ENCODE measurements around the gene ZNF569. TPM values are rescaled to one million over a fixed set of nuclear protein-coding genes. Genes with fewer than 3 reads are reported as not detected.

ZNF569 gene
- 1.4 and 6.3 TPM in 2 replicates for total RNA-seq (2014; rRNA removed; shearing (Covaris generic); ENCODE audit: low replicate concordance)

DNA sequence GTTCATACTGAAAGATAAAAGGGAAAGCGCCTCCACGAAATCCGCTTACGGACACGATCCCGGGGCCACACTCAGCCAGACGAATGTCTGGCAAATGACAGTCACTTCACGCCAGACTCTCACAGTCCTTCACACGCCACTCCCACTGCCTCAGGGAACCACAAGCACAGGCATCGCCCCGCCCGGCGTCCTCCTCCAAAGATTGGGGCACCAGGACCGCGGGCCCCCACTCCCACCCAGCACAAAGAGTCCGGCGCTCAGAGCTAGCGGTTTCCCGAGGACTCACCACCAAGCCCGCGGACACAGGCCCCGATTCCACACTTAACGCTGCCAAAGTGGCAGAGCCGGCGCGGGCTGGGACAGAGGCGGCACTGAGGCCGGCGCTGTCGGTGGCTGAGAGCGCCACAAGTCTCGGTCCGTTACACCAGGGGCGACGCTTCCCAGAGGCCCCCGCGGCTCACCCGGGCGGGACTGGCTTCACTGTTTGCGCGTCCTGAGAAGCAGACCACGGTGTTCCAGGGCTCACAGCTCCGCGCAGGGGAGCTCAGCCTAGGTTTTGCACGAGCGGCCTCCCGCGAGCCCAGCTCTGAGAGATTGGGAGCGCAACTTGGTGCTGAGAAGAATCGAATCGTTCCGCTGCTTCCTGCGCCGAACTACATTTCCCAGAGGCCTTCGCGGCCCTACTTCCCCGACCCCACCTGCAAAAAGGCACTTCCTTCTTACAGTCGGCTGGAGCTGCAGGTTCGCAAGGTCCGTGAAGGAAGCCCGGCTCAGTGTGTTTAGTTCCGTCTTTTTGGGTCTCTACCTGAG, at the start of gene ZNF569:
Gene ZNF569, minus strand, starts transcription at position 647 of the 810 bp plus-strand sequence. CDS start 22,523 bp downstream, outside the sequence.
- DNase-seq (ENCODE audit: low read depth), result peak; percentile 95
- in situ Hi-C loops (cut with HindIII; ENCODE audit: low pct_unique_long_range_greater_than_20kb, low sequenced_read_pairs), result no loop called here

DNA sequence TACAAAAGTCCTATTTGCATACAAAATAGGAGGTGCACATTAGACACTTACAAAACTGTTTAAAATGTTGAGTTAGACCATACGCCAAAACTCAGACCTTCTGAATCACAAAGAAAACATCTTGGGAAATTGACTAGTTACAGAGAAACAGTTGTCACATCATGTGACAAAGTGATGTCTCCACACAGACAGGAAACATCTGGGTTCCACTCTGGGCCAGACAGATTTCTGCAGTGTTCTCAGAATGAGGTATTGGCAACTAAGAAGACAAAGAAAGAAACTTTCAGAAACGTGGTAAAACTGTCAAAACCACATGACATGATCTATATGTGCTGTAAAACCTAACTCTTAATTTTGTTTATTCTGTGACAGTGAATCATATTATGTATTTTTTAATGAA, 46.2 kb upstream of the ZNF569 start:
- in situ Hi-C loops (cut with HindIII; ENCODE audit: low pct_unique_long_range_greater_than_20kb, low sequenced_read_pairs), result no loop called here
- DNase-seq (ENCODE audit: low read depth), result no peak

DNA sequence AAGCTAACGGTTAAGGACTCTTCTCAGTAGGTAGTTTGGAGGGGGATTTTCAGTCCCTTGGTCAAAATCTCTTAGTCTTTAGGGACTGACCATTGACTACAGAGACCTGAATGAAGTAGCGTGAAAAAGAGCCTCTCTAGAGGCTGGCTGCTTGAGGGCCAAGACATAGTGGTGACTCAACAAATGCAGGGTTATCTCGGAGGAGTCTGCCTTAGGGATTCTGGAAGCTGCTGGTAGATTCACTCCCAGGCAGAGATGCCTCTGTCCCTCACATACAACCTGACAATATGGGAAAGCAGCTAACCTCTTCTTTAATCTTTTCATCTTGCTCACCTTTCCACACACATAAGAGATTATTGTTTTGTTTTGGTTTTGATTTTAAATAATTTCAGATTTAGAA, 44.6 kb upstream of the ZNF569 start:
- DNase-seq (ENCODE audit: low read depth), result no peak
- in situ Hi-C loops (cut with HindIII; ENCODE audit: low pct_unique_long_range_greater_than_20kb, low sequenced_read_pairs), result no loop called here

DNA sequence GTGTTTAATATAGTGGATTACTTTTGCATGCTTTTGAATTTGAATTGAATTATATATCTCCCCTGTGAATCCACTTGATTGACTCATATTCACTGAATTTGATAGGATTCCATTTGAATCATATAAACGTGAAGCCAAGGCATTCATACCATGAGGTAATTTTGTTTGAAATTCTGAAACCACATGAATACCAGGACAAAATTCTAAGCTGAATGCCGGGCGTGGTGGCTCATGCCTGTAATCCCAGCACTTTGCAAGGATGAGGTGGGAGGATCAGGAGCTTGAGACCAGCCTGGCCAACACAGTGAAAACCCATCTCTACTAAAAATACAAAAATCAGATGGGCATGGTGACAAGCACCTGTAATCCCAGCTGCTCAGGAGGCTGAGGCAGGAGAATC, 43.9 kb upstream of the ZNF569 start:
- no peak for DNase-seq (ENCODE audit: low read depth)
- in situ Hi-C loops (cut with HindIII; ENCODE audit: low pct_unique_long_range_greater_than_20kb, low sequenced_read_pairs), result no loop called here

DNA sequence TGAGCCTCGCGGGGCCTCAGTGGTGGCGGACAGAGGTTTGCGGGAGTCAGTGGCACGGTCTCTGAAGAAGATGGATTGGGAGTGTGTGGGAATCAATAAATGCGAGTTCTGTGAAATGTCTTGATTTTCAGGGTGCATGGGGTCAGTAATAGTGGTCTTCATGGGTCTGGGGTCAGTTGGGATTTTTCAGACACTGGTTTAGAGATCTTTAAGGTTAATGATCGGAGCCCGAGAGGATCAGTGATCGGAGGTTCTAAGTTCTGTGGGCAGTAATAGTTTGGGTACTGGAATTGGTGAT, 39.9 kb upstream of the ZNF569 start:
- DNase-seq (ENCODE audit: low read depth), result no peak
- in situ Hi-C loops (cut with HindIII; ENCODE audit: low pct_unique_long_range_greater_than_20kb, low sequenced_read_pairs), result no loop called here

DNA sequence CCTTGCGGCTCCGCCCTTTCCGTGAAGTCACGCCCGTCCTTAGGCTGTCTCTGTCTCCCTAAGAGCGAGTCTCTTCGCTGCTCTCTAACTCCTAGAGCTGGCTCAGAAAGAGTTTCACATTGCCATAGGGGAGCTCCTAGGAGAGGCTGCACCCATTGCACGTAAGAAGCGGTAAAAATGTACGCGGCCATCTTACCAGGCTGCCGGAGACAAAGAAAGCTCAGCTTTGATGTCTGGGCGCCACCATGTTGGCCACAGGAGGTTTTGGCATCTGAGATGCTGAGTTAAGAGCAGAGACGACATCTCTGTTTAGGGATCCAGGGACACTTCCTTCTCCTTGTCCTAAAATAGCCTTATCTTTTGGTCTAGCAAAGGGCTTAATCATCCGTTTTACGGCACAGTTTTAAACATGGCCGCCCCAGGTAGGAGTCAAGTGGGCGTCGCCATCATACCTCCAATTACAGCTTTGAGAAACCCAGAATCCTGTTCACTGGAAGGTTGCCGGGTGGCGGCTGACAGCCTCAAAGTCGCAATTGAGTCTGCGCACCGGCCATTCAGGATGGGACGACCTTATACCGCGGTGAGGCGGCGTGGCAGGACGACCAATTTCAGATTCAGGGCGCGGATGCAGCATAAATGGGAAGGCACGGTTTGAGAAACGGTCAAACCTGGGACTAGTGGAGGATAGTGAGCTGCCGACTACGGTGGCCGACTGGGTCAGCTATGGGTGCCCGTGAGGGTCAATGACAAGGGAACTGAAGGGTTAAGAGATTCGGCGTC, 39.3 kb upstream of the ZNF569 start, which contains the start of gene ZNF793:
Gene ZNF793, plus strand, starts transcription at position 553 of the 780 bp plus-strand sequence. CDS start 16,501 bp downstream, outside the sequence.
- DNase-seq (ENCODE audit: low read depth), result peak; percentile 87
- in situ Hi-C loops (cut with HindIII; ENCODE audit: low pct_unique_long_range_greater_than_20kb, low sequenced_read_pairs), result no loop called here

GRCh38 chr19:37505958-37506386, 38.7 kb upstream of the ZNF569 start:
- DNase-seq (ENCODE audit: low read depth), result no peak
- in situ Hi-C loops (cut with HindIII; ENCODE audit: low pct_unique_long_range_greater_than_20kb, low sequenced_read_pairs), result no loop called here

DNA sequence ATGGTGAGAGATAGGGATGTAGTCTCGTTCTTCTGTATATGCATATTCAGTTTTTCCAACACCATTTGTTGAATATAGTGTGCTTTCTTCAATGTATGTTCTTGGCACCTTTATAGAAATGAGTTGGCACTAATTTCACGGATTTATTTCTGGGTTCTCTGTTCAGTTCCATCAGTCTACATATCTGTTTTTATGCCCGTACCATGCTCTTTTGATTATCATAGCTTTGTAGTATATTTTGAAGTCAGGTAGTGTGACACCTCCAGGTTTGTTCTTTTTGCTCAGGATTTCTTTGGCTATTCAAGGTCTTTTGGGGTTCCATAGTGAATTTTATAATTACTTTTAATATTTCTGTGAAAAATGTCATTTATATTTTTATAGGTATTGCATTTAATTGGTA, 25.0 kb upstream of the ZNF569 start:
- DNase-seq (ENCODE audit: low read depth), result no peak
- in situ Hi-C loops (cut with HindIII; ENCODE audit: low pct_unique_long_range_greater_than_20kb, low sequenced_read_pairs), result no loop called here

GRCh38 chr19:37484406-37485168, 17.3 kb upstream of the ZNF569 start:
- DNase-seq (ENCODE audit: low read depth), result peak; percentile 35
- in situ Hi-C loops (cut with HindIII; ENCODE audit: low pct_unique_long_range_greater_than_20kb, low sequenced_read_pairs), result no loop called here

DNA sequence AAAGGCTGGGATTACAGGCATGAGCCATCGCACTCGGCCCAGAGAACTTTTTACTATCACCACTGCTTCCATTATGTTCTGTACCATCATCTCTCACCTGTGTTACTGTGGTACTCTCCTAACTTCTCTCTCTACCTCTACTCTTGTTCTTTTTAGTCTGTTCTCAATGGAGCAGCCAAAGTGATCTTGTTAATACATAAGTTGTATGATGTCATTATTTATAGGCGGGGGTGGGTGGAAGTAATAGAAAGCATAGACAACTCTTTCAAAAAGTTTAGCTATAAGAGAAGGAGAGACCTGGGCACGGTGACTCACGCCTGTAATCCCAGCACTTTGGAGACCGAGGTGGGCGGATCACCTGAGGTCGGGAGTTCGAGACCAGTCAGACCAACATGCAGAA, 4.9 kb upstream of the ZNF569 start:
- DNase-seq (ENCODE audit: low read depth), result no peak
- in situ Hi-C loops (cut with HindIII; ENCODE audit: low pct_unique_long_range_greater_than_20kb, low sequenced_read_pairs), result no loop called here

- in situ Hi-C loops (cut with HindIII; ENCODE audit: low pct_unique_long_range_greater_than_20kb, low sequenced_read_pairs), result no loop called here
- DNase-seq (ENCODE audit: low read depth), result peak; percentile 19
Observed at GRCh38 chr19:37470216-37470615, 3.0 kb upstream of the ZNF569 start.

- in situ Hi-C loops (cut with HindIII; ENCODE audit: low pct_unique_long_range_greater_than_20kb, low sequenced_read_pairs), result no loop called here
- DNase-seq (ENCODE audit: low read depth), result peak; percentile 91
Observed at GRCh38 chr19:37468961-37469777, 1.9 kb upstream of the ZNF569 start, which contains the start of gene ZNF570. Gene ZNF570, plus strand, starts transcription at chr19:37469356. Its CDS starts 999 bp downstream, at chr19:37470355.

DNA sequence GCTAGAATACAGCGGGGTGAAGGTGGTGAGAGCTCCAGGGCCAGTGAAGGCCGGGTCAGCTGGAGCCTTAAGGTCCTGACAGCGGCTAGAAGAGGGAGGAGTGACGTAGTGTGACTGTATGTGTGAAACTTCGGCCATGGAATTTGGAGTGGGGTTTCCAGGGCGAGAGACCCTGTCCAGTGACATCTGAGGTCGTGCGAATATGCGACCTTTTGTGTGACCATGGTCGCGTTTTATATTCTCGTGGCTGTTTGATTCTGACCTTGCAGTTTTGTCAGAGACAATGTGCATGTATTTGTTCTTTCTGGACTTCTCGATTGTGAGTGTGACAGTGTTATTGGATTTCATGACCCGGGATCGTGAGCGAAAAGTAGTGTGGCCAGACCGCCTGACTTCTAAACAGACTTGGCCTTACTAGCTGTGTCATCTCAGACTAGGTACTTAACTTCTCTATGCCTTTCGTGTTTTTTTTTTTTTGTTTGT, 405 bp upstream of the ZNF569 start:
- in situ Hi-C loops (cut with HindIII; ENCODE audit: low pct_unique_long_range_greater_than_20kb, low sequenced_read_pairs), result no loop called here

DNA sequence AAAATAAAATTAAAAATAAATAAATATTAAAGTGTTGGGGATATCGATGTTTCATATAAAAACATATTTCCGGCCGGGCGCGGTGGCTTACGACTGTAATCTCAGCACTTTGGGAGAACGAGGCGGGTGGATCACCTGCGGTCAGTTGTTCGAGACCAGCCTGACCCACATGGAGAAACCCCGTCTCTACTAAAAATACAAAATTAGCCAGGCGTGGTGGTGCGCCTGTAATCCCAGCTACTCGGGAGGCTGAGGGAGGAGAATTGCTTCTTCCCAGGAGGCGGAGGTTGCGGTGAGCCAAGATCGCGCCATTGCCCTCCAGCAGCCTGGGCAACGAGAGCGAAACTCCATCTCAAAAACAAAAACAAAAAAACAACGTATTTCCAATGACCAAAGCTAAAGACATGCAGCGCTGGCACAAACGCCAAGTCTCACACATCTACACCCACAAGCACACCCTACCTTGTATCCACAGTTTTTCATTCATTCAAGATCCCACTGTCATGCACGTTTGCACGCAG, 907 bp downstream of the ZNF569 start:
- DNase-seq (ENCODE audit: low read depth), result no peak
- in situ Hi-C loops (cut with HindIII; ENCODE audit: low pct_unique_long_range_greater_than_20kb, low sequenced_read_pairs), result no loop called here

More for the DNA sequence above, 405 bp upstream of the ZNF569 start:
- no peak for DNase-seq (ENCODE audit: low read depth)

DNA sequence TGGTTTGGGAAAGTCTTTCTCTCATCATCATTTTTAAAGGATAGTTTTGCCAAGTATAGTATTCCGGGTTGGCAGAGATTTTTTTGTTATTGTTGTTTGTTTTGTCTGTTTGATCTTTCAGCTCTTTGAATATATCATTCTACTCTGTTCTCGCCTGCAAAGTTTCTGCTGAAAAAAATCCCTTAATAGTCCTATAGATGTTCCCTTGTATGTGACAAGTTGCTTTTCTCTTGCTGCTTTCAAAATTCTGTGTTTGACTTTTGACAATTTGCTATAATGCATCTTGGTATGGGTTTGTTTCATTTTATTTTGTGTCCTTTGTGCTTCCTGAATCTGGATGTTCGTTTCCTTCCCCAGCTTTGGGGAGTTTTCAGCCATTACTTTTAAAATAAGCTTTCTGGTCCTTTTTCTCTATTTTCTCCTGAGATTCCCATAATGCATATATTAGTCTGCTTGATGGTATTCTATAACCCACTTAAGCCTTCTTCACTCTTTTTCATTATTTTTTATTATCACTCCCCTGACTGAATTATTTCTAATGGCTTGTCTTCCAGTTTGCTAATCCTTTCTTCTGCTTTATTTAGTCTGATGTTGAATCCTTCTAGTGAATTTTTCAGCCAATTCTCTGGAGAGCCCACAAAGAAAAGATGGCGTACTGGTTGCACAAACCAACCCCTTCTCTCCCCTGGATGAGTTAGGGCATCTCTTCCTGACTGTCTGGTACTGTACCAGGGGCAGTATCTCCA, 14.6 kb downstream of the ZNF569 start:
- in situ Hi-C loops (cut with HindIII; ENCODE audit: low pct_unique_long_range_greater_than_20kb, low sequenced_read_pairs), result no loop called here

GRCh38 chr19:37413313-37414084, 53.7 kb downstream of the ZNF569 start:
- DNase-seq (ENCODE audit: low read depth), result peak; percentile 48
- in situ Hi-C loops (cut with HindIII; ENCODE audit: low pct_unique_long_range_greater_than_20kb, low sequenced_read_pairs), result no loop called here

More for the DNA sequence above, 14.6 kb downstream of the ZNF569 start:
- DNase-seq (ENCODE audit: low read depth), result no peak
